ENCODE measurements around the gene PRX.

- TF ChIP-seq POLR2A (conservative IDR thresholded peaks at IDR 0.05) (no peak), FOXM1 (IDR thresholded peaks at IDR 0.05; ENCODE audit: low read depth) (no peak), FOXM1 (CRISPR knock-in tag; IDR thresholded peaks at IDR 0.05; ENCODE audit: low read depth) (no peak), GABPA (tag; conservative IDR thresholded peaks at IDR 0.05; ENCODE audit: low read depth) (no peak), CTCF (IDR thresholded peaks at IDR 0.05 in 2 of 3, conservative IDR thresholded peaks at IDR 0.05 in 1 of 3; ENCODE audit: insufficient read depth in 2 of 3, low read depth in 1 of 3, low read length in 3 of 3) (no peak), SMAD3 (CRISPR knock-in tag; conservative IDR thresholded peaks at IDR 0.05) (no peak), RREB1 (CRISPR knock-in tag; IDR thresholded peaks at IDR 0.05) (no peak), JUN (IDR thresholded peaks at IDR 0.05; ENCODE audit: borderline replicate concordance, low read depth, low read length) (no peak), JUN (CRISPR knock-in tag; IDR thresholded peaks at IDR 0.05; ENCODE audit: borderline replicate concordance) (no peak), ATF1 (CRISPR knock-in tag; IDR thresholded peaks at IDR 0.05) (no peak), ATF1 (tag; IDR thresholded peaks at IDR 0.05) (no peak), VEZF1 (CRISPR knock-in tag; IDR thresholded peaks at IDR 0.05) (no peak), ZNF407 (IDR thresholded peaks at IDR 0.05; ENCODE audit: low read depth) (no peak), NFXL1 (CRISPR knock-in tag; IDR thresholded peaks at IDR 0.05) (no peak), CC2D1A (IDR thresholded peaks at IDR 0.05) (no peak), ZBTB2 (IDR thresholded peaks at IDR 0.05) (no peak), ZNF3 (CRISPR knock-in tag; IDR thresholded peaks at IDR 0.05) (no peak)
Measured at GRCh38 chr19:40376286-40376862, 36.8 kb downstream of the PRX start.
